ENCODE data around the gene GPC6. TPM values are rescaled to one million over a fixed set of nuclear protein-coding genes. Genes with fewer than 3 reads are reported as not detected.

The GPC6 gene
- total RNA-seq, 1 donor from 2014 or later: 18.7 TPM

GRCh38 chr13:93762708-93763426 is 536.3 kb downstream of the GPC6 start:
- no peak overlapping the region for H3K4me3 ChIP-seq (ENCODE audit: low read depth, low read length)
- no peak for DNase-seq (ENCODE audit: low read depth)
- TF ChIP-seq CTCF (conservative IDR thresholded peaks at IDR 0.05; ENCODE audit: low read depth, low read length): no peak

DNA sequence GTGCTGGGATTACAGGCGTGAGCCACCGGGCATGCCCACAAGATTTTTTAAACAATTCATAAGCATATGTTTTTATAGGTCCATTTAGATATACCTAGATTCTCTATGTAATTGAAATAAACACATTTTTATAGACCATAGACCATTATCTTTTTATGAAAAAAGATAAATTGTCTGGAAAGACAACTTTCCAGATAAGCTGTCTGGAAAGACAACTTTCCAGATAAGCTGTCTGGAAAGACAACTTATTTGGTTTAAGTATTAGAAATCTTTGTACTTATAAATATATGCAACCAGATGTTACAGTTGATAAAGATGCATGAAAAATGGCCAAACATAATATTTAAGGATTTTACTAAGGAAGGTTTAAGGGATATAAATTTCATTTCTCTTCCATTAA is 538.5 kb downstream of the GPC6 start:
- DNase-seq (ENCODE audit: low read depth): no peak
- TF ChIP-seq CTCF (conservative IDR thresholded peaks at IDR 0.05; ENCODE audit: low read depth, low read length): no peak
- H3K4me3 ChIP-seq (ENCODE audit: low read depth, low read length): no peak overlapping the region

GRCh38 chr13:93765811-93766210 is 539.2 kb downstream of the GPC6 start:
- no peak overlapping the region for H3K4me3 ChIP-seq (ENCODE audit: low read depth, low read length)
- DNase-seq (ENCODE audit: low read depth): no peak
- TF ChIP-seq CTCF (conservative IDR thresholded peaks at IDR 0.05; ENCODE audit: low read depth, low read length): no peak

DNA sequence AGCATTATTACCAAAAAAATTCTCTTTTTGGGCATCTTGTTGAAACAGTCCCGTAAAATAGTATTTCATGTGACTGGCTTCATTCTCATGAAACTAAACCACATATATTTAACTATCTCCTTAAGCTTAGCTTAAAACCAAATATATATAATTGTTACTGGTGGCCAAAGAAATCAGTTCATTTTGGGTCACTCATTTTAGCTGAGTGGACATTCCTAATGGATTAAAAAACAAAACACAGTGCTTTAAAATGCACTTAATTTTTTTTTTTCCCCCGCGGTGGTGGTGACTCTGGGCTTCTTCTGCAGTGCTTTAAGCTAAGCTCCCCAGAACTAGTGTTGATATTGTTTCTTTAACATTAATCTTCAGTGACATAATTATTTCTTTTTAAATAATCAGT is 540.1 kb downstream of the GPC6 start:
- no peak overlapping the region for H3K4me3 ChIP-seq (ENCODE audit: low read depth, low read length)
- TF ChIP-seq CTCF (conservative IDR thresholded peaks at IDR 0.05; ENCODE audit: low read depth, low read length): no peak
- no peak for DNase-seq (ENCODE audit: low read depth)

DNA sequence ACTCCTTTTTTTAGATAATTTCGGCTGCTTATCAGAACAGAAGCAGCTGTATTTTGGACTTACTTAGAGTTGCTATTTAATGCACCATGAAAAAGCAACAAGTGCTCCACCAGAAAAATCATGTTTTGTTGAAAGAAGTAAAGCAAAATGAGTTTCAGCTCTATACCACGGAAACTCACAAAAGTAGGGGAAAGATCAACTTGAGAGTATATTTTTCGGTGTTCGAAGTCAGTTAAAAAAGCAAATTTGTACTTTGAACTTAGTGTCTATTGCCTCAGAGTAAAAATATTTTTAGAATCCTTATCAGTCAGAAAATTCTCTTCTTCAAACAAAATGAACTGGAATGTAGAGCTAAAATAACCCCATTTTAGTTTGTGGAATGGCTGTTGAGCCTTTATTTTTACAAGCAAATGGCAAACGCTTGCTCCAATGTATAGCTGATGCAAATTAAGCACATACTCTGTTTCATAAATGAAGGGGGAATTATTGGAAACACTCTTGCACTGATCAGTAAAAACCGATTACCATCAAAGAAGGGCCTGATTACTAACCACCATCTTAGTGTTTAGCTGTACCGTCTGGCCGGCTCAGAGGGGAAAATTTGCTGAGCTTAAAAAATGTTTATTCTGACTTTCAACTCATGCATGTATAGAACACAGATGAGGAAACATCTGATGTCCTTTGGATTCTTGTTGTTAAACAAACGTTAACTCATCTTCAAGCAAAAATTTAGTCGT is 540.7 kb downstream of the GPC6 start:
- TF ChIP-seq CTCF (conservative IDR thresholded peaks at IDR 0.05; ENCODE audit: low read depth, low read length): no peak
- no peak for DNase-seq (ENCODE audit: low read depth)
- no peak overlapping the region for H3K4me3 ChIP-seq (ENCODE audit: low read depth, low read length)

DNA sequence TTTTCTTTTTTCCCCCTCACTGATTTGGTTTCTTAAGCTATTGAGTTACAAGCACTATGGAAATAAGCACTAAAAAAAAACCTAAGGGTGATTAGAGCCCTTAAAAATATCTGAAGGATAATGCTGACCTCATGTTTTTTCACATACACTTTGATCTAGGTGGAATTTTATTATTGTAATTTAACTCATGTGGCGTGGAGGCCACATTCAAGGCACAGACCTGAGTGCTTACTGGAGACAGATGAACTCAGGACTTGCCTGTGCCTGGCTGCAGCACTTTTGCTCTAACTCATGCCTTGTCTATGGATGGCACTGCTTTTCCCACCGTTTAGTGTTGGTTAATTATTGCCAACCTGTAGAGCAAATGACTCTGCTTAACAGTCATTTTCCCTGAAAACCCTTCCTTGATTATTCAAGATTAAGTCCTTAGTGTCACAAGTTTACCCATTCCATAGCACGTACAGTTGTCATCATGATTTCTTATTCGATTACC is 541.4 kb downstream of the GPC6 start:
- no peak for TF ChIP-seq CTCF (conservative IDR thresholded peaks at IDR 0.05; ENCODE audit: low read depth, low read length)
- peak; percentile 83 for DNase-seq (ENCODE audit: low read depth)
- H3K4me3 ChIP-seq (ENCODE audit: low read depth, low read length): no peak overlapping the region

Measured in epithelial cell of proximal tubule (primary cell).